H1 (cell line): ENCODE data around the gene OLFM2. TPM values are rescaled to one million over a fixed set of nuclear protein-coding genes. Genes with fewer than 3 reads are reported as not detected.

ENCODE experiments used
- CTCF ChIA-PET: fragments of 300-600 bp; sonication (Branson Sonifier 250); formaldehyde crosslinking; loops from one replicate; lab custom pipeline; 2021; ENCODE audit not compliant: partially characterized antibody; lab: Charles Lee
- POLR2A ChIA-PET: fragments of 300-600 bp; sonication (Branson Sonifier 250); formaldehyde crosslinking; loops from one replicate; lab custom pipeline; 2021; ENCODE audit warnings: inconsistent platforms; ENCODE audit not compliant: partially characterized antibody; lab: Charles Lee
- DNase-seq, 2 experiments: peaks; one replicate each; pipeline versions ENCODE4 v3.0.0 to v3.0.0-alpha.2; 2010 to 2022; ENCODE audit warnings: low spot score in 2 of 2, low read depth in 1 of 2, mixed read lengths in 1 of 2
- FAIRE-seq: peaks from 2 replicates; lab custom pipeline; 2011; peaks lifted over from hg19 to GRCh38; lab: Jason Lieb, UNC
- H2AFZ ChIP-seq: 2 replicates; pipeline ENCODE4 v1.8.1; 2012; ENCODE audit warnings: low read length, inconsistent platforms
- H2AK5ac ChIP-seq: 2 replicates; pipeline ENCODE4 v1.6.1; 2013; ENCODE audit warnings: low read depth, low read length
- H2BK120ac ChIP-seq: replicated peaks from 2 replicates; pipeline ENCODE3; 2013; ENCODE audit warnings: low read depth, low read length, inconsistent platforms
- H2BK12ac ChIP-seq: 2 replicates; pipeline ENCODE4 v1.6.1; 2013; ENCODE audit warnings: low read depth, low read length
- H2BK15ac ChIP-seq: 2 replicates; pipeline ENCODE4 v1.6.1; 2013; ENCODE audit warnings: low read length
- H2BK20ac ChIP-seq: 2 replicates; pipeline ENCODE4 v1.6.1; 2013; ENCODE audit warnings: low read length
- H2BK5ac ChIP-seq: 2 replicates; pipeline ENCODE4 v1.6.1; 2013; ENCODE audit warnings: low read depth, low read length
- H3K14ac ChIP-seq: 2 replicates; pipeline ENCODE4 v1.6.1; 2013; ENCODE audit warnings: inconsistent platforms; ENCODE audit not compliant: insufficient read length
- H3K18ac ChIP-seq: 2 replicates; pipeline ENCODE4 v1.6.1; 2013; ENCODE audit warnings: low read length; ENCODE audit errors: extremely low read depth
- H3K23ac ChIP-seq: 2 replicates; pipeline ENCODE4 v1.6.1; 2013; ENCODE audit warnings: inconsistent platforms; ENCODE audit not compliant: insufficient read length
- H3K23me2 ChIP-seq: 2 replicates; pipeline ENCODE4 v1.6.1; 2013; ENCODE audit warnings: low read depth, low read length
- H3K27ac ChIP-seq: 2 replicates; pipeline ENCODE4 v1.6.1; 2011; ENCODE audit warnings: low read depth, low read length, inconsistent platforms
- H3K27me3 ChIP-seq, 4 experiments: replicated peaks in 1 of 4; 1 replicate in 1 of 4; 2 replicates in 3 of 4; pipeline versions ENCODE4 v1.6.1 to v1.8.1; 2011 to 2013; ENCODE audit warnings: low read length in 3 of 4, mild to moderate bottlenecking in 3 of 4, inconsistent platforms in 2 of 4, mixed read lengths in 2 of 4, moderate library complexity in 1 of 4; ENCODE audit not compliant: control insufficient read depth in 3 of 4, insufficient read depth in 3 of 4; ENCODE audit errors: extremely low read depth in 1 of 4
- H3K36me3 ChIP-seq, 4 experiments: 2 replicates each; pipeline versions ENCODE4 v1.6.1 to v1.8.1; 2011 to 2013; ENCODE audit warnings: mild to moderate bottlenecking in 4 of 4, low read length in 3 of 4, moderate library complexity in 2 of 4, control low read depth in 1 of 4, inconsistent platforms in 1 of 4; ENCODE audit not compliant: insufficient read depth in 4 of 4, control insufficient read depth in 2 of 4
- H3K4ac ChIP-seq: replicated peaks from 2 replicates; pipeline ENCODE3; 2013; ENCODE audit warnings: low read length, low read depth, mixed read lengths, inconsistent platforms; ENCODE audit not compliant: insufficient read length
- H3K4me1 ChIP-seq, 4 experiments: replicated peaks in 1 of 4; 1 replicate in 1 of 4; 2 replicates in 3 of 4; pipeline versions ENCODE4 v1.6.1 to v1.8.1; 2011 to 2013; ENCODE audit warnings: low read length in 3 of 4, inconsistent platforms in 2 of 4, mixed read lengths in 1 of 4; ENCODE audit not compliant: insufficient read depth in 4 of 4, control insufficient read depth in 3 of 4
- H3K4me2 ChIP-seq, 2 experiments: 2 replicates each; pipeline versions ENCODE4 v1.6.1 to v1.8.1; 2011 to 2013; ENCODE audit warnings: low read depth in 2 of 2, low read length in 2 of 2, control low read depth in 1 of 2, inconsistent platforms in 1 of 2, mild to moderate bottlenecking in 1 of 2; ENCODE audit not compliant: insufficient read depth in 1 of 2
- H3K4me3 ChIP-seq, 4 experiments: fragments of 200-600, 300-600 bp in 1 of 4; sonication (generic), shearing (Covaris generic), sonication (Bioruptor Twin) in 1 of 4; 2 replicates each; pipeline versions ENCODE4 v1.5.1 to v1.8.1; 2011 to 2016; ENCODE audit warnings: low read length in 4 of 4, low read depth in 3 of 4, control low read depth in 2 of 4, inconsistent platforms in 2 of 4, mild to moderate bottlenecking in 2 of 4, mixed read lengths in 1 of 4, moderate library complexity in 1 of 4; ENCODE audit not compliant: insufficient read depth in 2 of 4; ENCODE audit errors: extremely low read depth in 1 of 4
- H3K56ac ChIP-seq: replicated peaks from 2 replicates; pipeline ENCODE3; 2013; ENCODE audit warnings: low read depth, mild to moderate bottlenecking, mixed read lengths, low read length, inconsistent platforms; ENCODE audit not compliant: insufficient read length
- H3K79me1 ChIP-seq: 2 replicates; pipeline ENCODE4 v1.6.1; 2013; ENCODE audit warnings: low read depth, low read length, control low read depth
- H3K79me2 ChIP-seq, 2 experiments: 2 replicates each; pipeline versions ENCODE4 v1.6.1 to v1.8.1; 2012 to 2013; ENCODE audit warnings: low read length in 2 of 2, mild to moderate bottlenecking in 2 of 2, inconsistent platforms in 1 of 2; ENCODE audit not compliant: insufficient read depth in 2 of 2, control insufficient read depth in 1 of 2
- H3K9ac ChIP-seq, 4 experiments: replicated peaks in 1 of 4; 1 replicate in 1 of 4; 2 replicates in 3 of 4; pipeline versions ENCODE4 v1.6.1 to v1.8.1; 2011 to 2013; ENCODE audit warnings: low read depth in 3 of 4, low read length in 3 of 4, control low read depth in 2 of 4, mild to moderate bottlenecking in 2 of 4, moderate library complexity in 2 of 4, inconsistent platforms in 1 of 4; ENCODE audit errors: extremely low read depth in 1 of 4
- H3K9me3 ChIP-seq, 2 experiments: 2 replicates each; pipeline versions ENCODE4 v1.6.1 to v1.8.1; 2012 to 2013; ENCODE audit warnings: mild to moderate bottlenecking in 2 of 2, moderate library complexity in 2 of 2, control low read depth in 1 of 2, inconsistent platforms in 1 of 2, low read depth in 1 of 2, low read length in 1 of 2, mixed read lengths in 1 of 2; ENCODE audit not compliant: insufficient read depth in 2 of 2
- H4K20me1 ChIP-seq, 2 experiments: replicated peaks in 1 of 2; 2 replicates each; pipeline versions ENCODE3 to v1.8.1; 2011 to 2013; ENCODE audit warnings: inconsistent platforms in 2 of 2, low read length in 2 of 2, mild to moderate bottlenecking in 1 of 2; ENCODE audit not compliant: insufficient read depth in 2 of 2, control insufficient read depth in 1 of 2
- H4K5ac ChIP-seq: 2 replicates; pipeline ENCODE4 v1.6.1; 2013; ENCODE audit warnings: low read length, low read depth, mixed read lengths, inconsistent platforms; ENCODE audit not compliant: insufficient read length
- H4K8ac ChIP-seq: 2 replicates; pipeline ENCODE4 v1.8.0; 2013; ENCODE audit warnings: mild to moderate bottlenecking, moderate library complexity, low read length, inconsistent platforms; ENCODE audit not compliant: insufficient read depth; ENCODE audit errors: extremely low read depth
- H4K91ac ChIP-seq: replicated peaks from 2 replicates; pipeline ENCODE3; 2013; ENCODE audit warnings: low read length, mixed read lengths, inconsistent platforms; ENCODE audit not compliant: insufficient read length
- CHD2 ChIP-seq: IDR thresholded peaks from 2 replicates; pipeline ENCODE4 v1.6.1; 2012; ENCODE audit warnings: low read length, improper control_type of control experiment
- HDAC6 ChIP-seq: IDR thresholded peaks from one replicate; pipeline ENCODE4 v1.7.1; 2012; ENCODE audit warnings: low read depth, mild to moderate bottlenecking, inconsistent platforms, low read length, moderate library complexity
- JUND ChIP-seq: IDR thresholded peaks from 2 replicates; pipeline ENCODE4 v1.6.1; 2011; ENCODE audit warnings: mild to moderate bottlenecking, improper control_type of control experiment, low read length
- MAFK ChIP-seq: IDR thresholded peaks from 2 replicates; pipeline ENCODE4 v1.6.1; 2012; ENCODE audit warnings: low read depth, mild to moderate bottlenecking, improper control_type of control experiment, low read length
- NRF1 ChIP-seq: IDR thresholded peaks from 2 replicates; pipeline ENCODE4 v1.6.1; 2011; ENCODE audit warnings: mild to moderate bottlenecking, low read depth, low read length, improper control_type of control experiment
- POLR2A ChIP-seq, 2 experiments: IDR thresholded peaks; 1 replicate in 1 of 2; 2 replicates in 1 of 2; pipeline ENCODE4 v1.6.1; 2011; ENCODE audit warnings: low read depth in 2 of 2, low read length in 2 of 2, mild to moderate bottlenecking in 2 of 2; ENCODE audit errors: control extremely low read depth in 1 of 2
- RAD21 ChIP-seq, 2 experiments: IDR thresholded peaks in 1 of 2; conservative IDR thresholded peaks in 1 of 2; 2 replicates each; pipeline ENCODE4 v1.6.1; 2011; ENCODE audit warnings: low read depth in 2 of 2, low read length in 2 of 2, improper control_type of control experiment in 1 of 2, inconsistent platforms in 1 of 2, mild to moderate bottlenecking in 1 of 2, moderate library complexity in 1 of 2
- RFX5 ChIP-seq: IDR thresholded peaks from 2 replicates; pipeline ENCODE4 v1.6.1; 2011; ENCODE audit warnings: low read depth, low read length, improper control_type of control experiment, borderline replicate concordance
- RXRA ChIP-seq: IDR thresholded peaks from 2 replicates; pipeline ENCODE4 v1.6.1; 2011; ENCODE audit warnings: low read depth, mild to moderate bottlenecking, low read length, moderate library complexity; ENCODE audit not compliant: insufficient read depth
- SIN3A ChIP-seq, 2 experiments: IDR thresholded peaks in 1 of 2; conservative IDR thresholded peaks in 1 of 2; 2 replicates each; pipeline ENCODE4 v1.6.1; 2011 to 2012; ENCODE audit warnings: low read length in 2 of 2, improper control_type of control experiment in 1 of 2, low read depth in 1 of 2, mild to moderate bottlenecking in 1 of 2
- WGBS, 2 experiments: shearing (Covaris generic) in 1 of 2; methylation state at CpG; one replicate each; pipeline versions ENCODE4 v1.1.6 to v1.1.7; 2013 to 2015; ENCODE audit warnings: low lambda C conversion rate in 2 of 2, mixed read lengths in 2 of 2, inconsistent platforms in 1 of 2, low coverage in 1 of 2, missing lambda C conversion rate in 1 of 2; ENCODE audit not compliant: insufficient replicate concordance in 2 of 2, insufficient coverage in 1 of 2, insufficient read length in 1 of 2; ENCODE audit errors: extremely low coverage in 1 of 2, missing lambda C conversion rate in 1 of 2; 5-methylcytosine and 5-hydroxymethylcytosine counted together
- polyA plus RNA-seq, 7 experiments: library from polyadenylated mRNA; depleted of rRNA in 3 of 7; stranded (reverse) in 5 of 7; unstranded in 2 of 7; fragments of >200 nt in 5 of 7; fragments of 200-250 nt in 2 of 7; gene quantifications; 1 replicate in 5 of 7; 2 replicates in 1 of 7; 4 replicates in 1 of 7; pipeline versions ENCODE4 v1.2.1 to v1.2.3, GENCODE V29; 2011 to 2013; ENCODE audit warnings: missing spikeins in 2 of 7, mixed read lengths in 2 of 7
- total RNA-seq: library from RNA; stranded (reverse); fragmentation: NEBNext Ultra II Directional; extraction: Animal tissue kit (Norgen Biotek cat#: 25700); gene quantifications from 2 replicates; pipeline ENCODE4 v1.2.1, GENCODE V29; 2021
- TF ChIP-seq, protein P1 (sequence below): IDR thresholded peaks from 2 replicates; pipeline ENCODE4 v1.6.1; 2012; ENCODE audit warnings: low read length, inconsistent platforms

Gene OLFM2
- total and polyA plus RNA-seq, 2 of the 8 experiments (the other 6 are each of a cell fraction or from before 2014, with no cell fraction given), result 68.2 to 151 TPM

DNA sequence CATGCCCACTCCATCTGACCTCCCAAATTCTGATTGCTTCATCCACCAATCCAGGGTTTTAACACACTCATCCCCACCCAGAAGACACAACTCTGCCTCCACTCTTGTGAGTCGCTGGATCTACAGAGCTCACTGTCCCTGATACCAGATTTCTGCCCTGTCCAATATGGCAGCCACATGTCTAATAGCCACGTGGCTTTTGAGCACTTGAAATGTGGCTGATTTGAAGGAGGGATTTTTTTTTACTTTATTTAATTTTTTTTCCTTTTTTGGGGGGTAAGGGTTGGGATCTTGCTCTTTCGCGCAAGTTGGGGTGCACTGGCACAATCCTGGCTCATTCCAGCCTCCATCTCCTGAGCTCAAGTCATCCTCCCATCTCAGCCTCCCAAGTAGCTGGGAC, 24.8 kb upstream of the OLFM2 start:
- no peaks in the 10 kb centered on the region for H3K79me2 ChIP-seq
- H3K23ac ChIP-seq, result no peak overlapping the region
- H3K56ac ChIP-seq, result peak overlapping the region; percentile 17
- H3K23me2 ChIP-seq, result no peaks in the 10 kb centered on the region; the same call in 1 of the 2 replicates
- no peak overlapping the region for H2BK5ac ChIP-seq
- H2BK20ac ChIP-seq, result no peak overlapping the region
- no peak overlapping the region for H3K14ac ChIP-seq
- no peak overlapping the region for H4K91ac ChIP-seq
- FAIRE-seq (no peak), DNase-seq (no peak)
- H3K36me3 ChIP-seq, result no peaks in the 10 kb centered on the region
- peaks cover 0 to 5% (median 5%) of the 10 kb centered on the region in 4 experiments; a peak in 6 of 7 replicates for H3K27me3 ChIP-seq
- H3K4me1 ChIP-seq, result peaks cover 0 to 14% (median 1%) of the 10 kb centered on the region in 4 experiments; a peak in 3 of 7 replicates
- CTCF ChIA-PET, result interaction anchor here (0.6 to 5.7 kb wide), 3 partner anchors 8 to 176 kb away, joined by 3 to 44 read pairs (median 3); no protein-coding TSS in a partner anchor
- H3K27ac ChIP-seq, result no peak overlapping the region
- no peak overlapping the region for H4K8ac ChIP-seq
- H2AK5ac ChIP-seq, result no peak overlapping the region
- H3K79me1 ChIP-seq, result no peaks in the 10 kb centered on the region
- H3K4me2 ChIP-seq, result no peak overlapping the region
- 94% methylated on average over 4 of the region's 4 CpGs; no CpG with 5 or more reads in 1 of the 2 experiments for WGBS, 2 experiments
- H2BK120ac ChIP-seq, result no peak overlapping the region
- no peak overlapping the region for H2BK12ac ChIP-seq
- H4K5ac ChIP-seq, result no peak overlapping the region
- no peak overlapping the region for H3K18ac ChIP-seq
- H3K4me3 ChIP-seq, result no peak overlapping the region
- no peak overlapping the region for H2BK15ac ChIP-seq
- POLR2A ChIA-PET, result interaction anchor here (0.6 to 3.5 kb wide), 3 partner anchors 21 to 59 kb away, joined by 3 to 8 read pairs (median 4); no protein-coding TSS in a partner anchor
- H3K9ac ChIP-seq, result no peak overlapping the region
- no peaks in the 10 kb centered on the region for H3K9me3 ChIP-seq
- TF ChIP-seq RFX5, result no peak
- no peak for TF ChIP-seq SIN3A (conservative IDR thresholded peaks at IDR 0.05 in 1 of 2, IDR thresholded peaks at IDR 0.05 in 1 of 2; ENCODE audit: low read depth in 1 of 2, low read length in 2 of 2)
- no peak for TF ChIP-seq NRF1
- TF ChIP-seq, protein P1, sequence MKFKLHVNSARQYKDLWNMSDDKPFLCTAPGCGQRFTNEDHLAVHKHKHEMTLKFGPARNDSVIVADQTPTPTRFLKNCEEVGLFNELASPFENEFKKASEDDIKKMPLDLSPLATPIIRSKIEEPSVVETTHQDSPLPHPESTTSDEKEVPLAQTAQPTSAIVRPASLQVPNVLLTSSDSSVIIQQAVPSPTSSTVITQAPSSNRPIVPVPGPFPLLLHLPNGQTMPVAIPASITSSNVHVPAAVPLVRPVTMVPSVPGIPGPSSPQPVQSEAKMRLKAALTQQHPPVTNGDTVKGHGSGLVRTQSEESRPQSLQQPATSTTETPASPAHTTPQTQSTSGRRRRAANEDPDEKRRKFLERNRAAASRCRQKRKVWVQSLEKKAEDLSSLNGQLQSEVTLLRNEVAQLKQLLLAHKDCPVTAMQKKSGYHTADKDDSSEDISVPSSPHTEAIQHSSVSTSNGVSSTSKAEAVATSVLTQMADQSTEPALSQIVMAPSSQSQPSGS, result no peak
- no peak for TF ChIP-seq JUND
- TF ChIP-seq RAD21 (IDR thresholded peaks at IDR 0.05 in 1 of 2, conservative IDR thresholded peaks at IDR 0.05 in 1 of 2; ENCODE audit: low read depth in 2 of 2, low read length in 2 of 2), result no peak
- no peak for TF ChIP-seq CHD2
- no peak for TF ChIP-seq MAFK
- no peak for TF ChIP-seq HDAC6
- TF ChIP-seq POLR2A (IDR thresholded peaks at IDR 0.05; ENCODE audit: control extremely low read depth in 1 of 2, low read depth in 2 of 2, low read length in 2 of 2), result no peak
- no peak for TF ChIP-seq RXRA
- H3K4ac ChIP-seq, result no peak overlapping the region
- no peaks in the 10 kb centered on the region for H4K20me1 ChIP-seq
- H2AFZ ChIP-seq, result no peak overlapping the region
